GM21528 (cell line): ENCODE measurements around the gene THSD8.
A peak's percentile ranks its signal among the peaks of the same experiment; 100 is the strongest.

Experiments
- ATAC-seq: cut with Tn5 transposase; IDR thresholded peaks from one replicate; pipeline ENCODE4 v1.9.1; 2021; ENCODE audit warnings: mild to moderate bottlenecking, moderate library complexity; ENCODE audit not compliant: unreplicated experiment, low FRiP score

Gene THSD8

DNA sequence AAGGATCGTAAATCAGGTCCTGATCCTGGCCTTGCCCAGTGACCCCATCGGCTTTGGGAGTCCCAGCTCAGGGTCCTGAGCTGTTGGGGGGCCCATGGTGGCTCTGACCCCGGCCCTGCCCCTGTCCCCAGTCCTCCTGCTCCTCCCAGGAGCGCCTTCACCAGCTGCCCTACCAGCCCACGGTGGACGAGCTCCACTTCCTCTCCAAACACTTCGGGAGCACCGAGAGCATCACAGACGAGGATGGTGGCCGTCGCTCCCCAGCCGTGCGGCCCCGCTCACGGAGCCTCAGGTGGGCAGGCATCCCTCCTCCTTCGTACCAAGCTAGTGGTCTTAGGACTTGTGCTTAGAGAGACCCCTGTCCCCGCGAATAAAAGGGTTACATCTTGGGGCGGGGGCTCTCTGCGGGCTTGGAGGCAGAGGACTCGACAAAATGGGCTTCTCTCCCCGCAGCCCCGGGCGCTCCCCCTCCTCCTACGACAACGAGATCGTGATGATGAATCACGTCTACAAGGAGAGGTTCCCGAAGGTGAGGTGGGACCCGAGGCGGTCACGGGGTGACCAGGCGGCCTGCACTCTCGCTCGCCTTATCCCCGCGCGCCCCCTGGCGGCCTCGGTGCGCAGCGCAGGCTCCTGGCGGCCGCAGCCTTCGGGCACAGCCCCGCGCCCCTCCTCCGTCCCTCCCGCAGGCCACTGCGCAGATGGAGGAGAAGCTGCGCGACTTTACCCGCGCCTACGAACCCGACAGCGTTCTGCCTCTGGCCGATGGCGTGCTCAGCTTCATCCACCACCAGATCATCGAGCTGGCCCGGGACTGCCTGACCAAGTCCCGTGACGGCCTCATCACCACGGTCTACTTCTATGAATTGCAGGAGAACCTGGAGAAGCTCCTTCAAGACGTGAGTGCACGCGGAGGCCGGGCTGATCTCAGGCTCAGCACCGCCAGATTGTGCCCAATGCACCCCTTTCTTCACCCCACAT lies 45.6 kb downstream of the THSD8 start:
- peak; percentile 63 for ATAC-seq
